ENCODE measurements around the gene KICS2. TPM values are rescaled to one million over a fixed set of nuclear protein-coding genes. Genes with fewer than 3 reads are reported as not detected.
"Not testable (repeated sequence)": the region's sequence is repeated elsewhere in the genome, so short reads cannot be mapped to it uniquely, and the experiment has no call there.

Gene KICS2
- total RNA-seq, 1 experiment from 2014 or later, result 9.6 TPM

GRCh38 chr12:64203036-64203435, 19.1 kb downstream of the KICS2 start:
- intact Hi-C loops (cut with micrococcal nuclease; ENCODE audit: unreplicated experiment), result no loop called here
- Histone ChIP-seq H3K9me3 (ENCODE audit: control insufficient read depth, insufficient read depth, low read depth, low read length) (no peaks in the 10 kb centered on the region), H3K4me3 (ENCODE audit: low read depth in 2 of 2, low read length in 2 of 2) (no peak overlapping the region), H3K4me1 (ENCODE audit: control insufficient read depth, insufficient read depth, low read length) (no peaks in the 10 kb centered on the region), H3K27ac (ENCODE audit: low read length) (no peak overlapping the region), H3K27me3 (ENCODE audit: control insufficient read depth, insufficient read depth, low read length) (no peaks in the 10 kb centered on the region), H3K36me3 (ENCODE audit: control insufficient read depth, insufficient read depth, low read length) (no peaks in the 10 kb centered on the region)
- no peak for DNase-seq (ENCODE audit: low read depth, low spot score)
- POLR2A ChIA-PET, result no interaction called here
- CTCF ChIA-PET, result no interaction called here
- ATAC-seq, result no peak
- in situ Hi-C loops (cut with HindIII; ENCODE audit: low pct_unique_long_range_greater_than_20kb, low sequenced_read_pairs), result no loop called here
- no peak for TF ChIP-seq POLR2AphosphoS5 (IDR thresholded peaks at IDR 0.05; ENCODE audit: low read depth, low read length)
- TF ChIP-seq REST (IDR thresholded peaks at IDR 0.05; ENCODE audit: insufficient read depth in 1 of 2, low read depth in 2 of 2, low read length in 1 of 2), result no peak
- no peak for TF ChIP-seq CTCF (IDR thresholded peaks at IDR 0.05)
- no peak for TF ChIP-seq SIN3A (IDR thresholded peaks at IDR 0.05; ENCODE audit: borderline replicate concordance, insufficient read depth, low read depth, low read length)
- no peak for TF ChIP-seq TCF7L2 (IDR thresholded peaks at IDR 0.05; ENCODE audit: low read depth, low read length)
- BruUV-seq (replicated peaks), result no TSS peak

GRCh38 chr12:64195841-64196240, 26.3 kb downstream of the KICS2 start:
- BruUV-seq (replicated peaks); H3K9me3 ChIP-seq (ENCODE audit: control insufficient read depth, insufficient read depth, low read depth, low read length); in situ Hi-C loops (cut with HindIII; ENCODE audit: low pct_unique_long_range_greater_than_20kb, low sequenced_read_pairs); H3K4me1 ChIP-seq (ENCODE audit: control insufficient read depth, insufficient read depth, low read length); H3K36me3 ChIP-seq (ENCODE audit: control insufficient read depth, insufficient read depth, low read length); intact Hi-C loops (cut with micrococcal nuclease; ENCODE audit: unreplicated experiment); ATAC-seq; H3K4me3 ChIP-seq (ENCODE audit: low read depth in 2 of 2, low read length in 2 of 2); H3K27me3 ChIP-seq (ENCODE audit: control insufficient read depth, insufficient read depth, low read length); H3K27ac ChIP-seq (ENCODE audit: low read length); CTCF ChIA-PET; DNase-seq (ENCODE audit: low read depth, low spot score); POLR2A ChIA-PET: not testable (repeated sequence)

- DNase-seq (ENCODE audit: low read depth, low spot score) (no peak), ATAC-seq (no peak)
- H3K27me3 ChIP-seq (ENCODE audit: control insufficient read depth, insufficient read depth, low read length), result no peaks in the 10 kb centered on the region
- ChIA-PET POLR2A (no interaction called here), CTCF (no interaction called here)
- no peak overlapping the region for H3K27ac ChIP-seq (ENCODE audit: low read length)
- H3K4me1 ChIP-seq (ENCODE audit: control insufficient read depth, insufficient read depth, low read length), result no peaks in the 10 kb centered on the region
- TF ChIP-seq REST (IDR thresholded peaks at IDR 0.05; ENCODE audit: insufficient read depth in 1 of 2, low read depth in 2 of 2, low read length in 1 of 2), result no peak
- no peak for TF ChIP-seq CTCF (IDR thresholded peaks at IDR 0.05)
- TF ChIP-seq SIN3A (IDR thresholded peaks at IDR 0.05; ENCODE audit: borderline replicate concordance, insufficient read depth, low read depth, low read length), result no peak
- no peak for TF ChIP-seq POLR2AphosphoS5 (IDR thresholded peaks at IDR 0.05; ENCODE audit: low read depth, low read length)
- BruUV-seq (replicated peaks), result no TSS peak
- H3K9me3 ChIP-seq (ENCODE audit: control insufficient read depth, insufficient read depth, low read depth, low read length), result no peaks in the 10 kb centered on the region
- intact Hi-C loops (cut with micrococcal nuclease; ENCODE audit: unreplicated experiment) (no loop called here), in situ Hi-C loops (cut with HindIII; ENCODE audit: low pct_unique_long_range_greater_than_20kb, low sequenced_read_pairs) (no loop called here)
- H3K4me3 ChIP-seq (ENCODE audit: low read depth in 2 of 2, low read length in 2 of 2), result no peak overlapping the region
- no peaks in the 10 kb centered on the region for H3K36me3 ChIP-seq (ENCODE audit: control insufficient read depth, insufficient read depth, low read length)
These were observed 27.6 kb downstream of the KICS2 start for GRCh38 chr12:64194333-64195149.

All from Panc1 (cell line).